PFSK-1 (cell line): Measurements from ENCODE around the gene U2AF2.

Experiments used
- POLR2AphosphoS5 ChIP-seq: IDR thresholded peaks from 2 replicates; pipeline ENCODE4 v1.6.1; 2012; ENCODE audit warnings: low read depth, mild to moderate bottlenecking, control low read depth, low read length, moderate library complexity
- REST ChIP-seq, 2 experiments: IDR thresholded peaks; 2 replicates each; pipeline versions ENCODE4 v1.6.1 to v1.8.0; 2011 to 2012; ENCODE audit warnings: low read depth in 2 of 2, low read length in 2 of 2, control low read depth in 1 of 2, inconsistent platforms in 1 of 2, mild to moderate bottlenecking in 1 of 2, moderate library complexity in 1 of 2; ENCODE audit not compliant: insufficient read depth in 1 of 2
- SIN3A ChIP-seq: IDR thresholded peaks from 2 replicates; pipeline ENCODE4 v1.6.1; 2012; ENCODE audit warnings: mild to moderate bottlenecking, low read length, moderate library complexity, borderline replicate concordance; ENCODE audit not compliant: insufficient read depth
- TAF1 ChIP-seq: IDR thresholded peaks from 2 replicates; pipeline ENCODE4 v1.6.1; 2012; ENCODE audit warnings: low read length, control low read depth, borderline replicate concordance; ENCODE audit not compliant: insufficient read depth

GRCh38 chr19:55663846-55664536, 9.2 kb downstream of the U2AF2 start:
- TF ChIP-seq POLR2AphosphoS5 (no peak), TAF1 (no peak), REST (IDR thresholded peaks at IDR 0.05; ENCODE audit: insufficient read depth in 1 of 2, low read depth in 2 of 2, low read length in 2 of 2) (no peak), SIN3A (no peak)
